WTC11 (cell line): ENCODE results near the gene SMPD1.

Source experiments
- ARID4B ChIP-seq: sonication (generic); formaldehyde crosslinking; IDR thresholded peaks from 2 replicates; pipeline ENCODE4 v1.8.0; 2023; ENCODE audit warnings: missing genetic modification reagents, mild to moderate bottlenecking, borderline replicate concordance
- CREM ChIP-seq: sonication (generic); formaldehyde crosslinking; IDR thresholded peaks from 2 replicates; pipeline ENCODE4 v1.8.1; 2022; ENCODE audit warnings: mild to moderate bottlenecking, missing genetic modification reagents, moderate library complexity
- CTCF ChIP-seq: fragments of 200-600 bp; IDR thresholded peaks from 2 replicates; pipeline ENCODE4 v1.8.0; 2022; ENCODE audit warnings: antibody characterized with exemption
- GABPB1 ChIP-seq: sonication (generic); formaldehyde crosslinking; IDR thresholded peaks from 2 replicates; pipeline ENCODE4 v1.8.1; 2023; ENCODE audit warnings: mild to moderate bottlenecking, missing genetic modification reagents
- MAX ChIP-seq: sonication (generic); formaldehyde crosslinking; IDR thresholded peaks from 2 replicates; pipeline ENCODE4 v1.8.0; 2022; ENCODE audit warnings: mild to moderate bottlenecking, missing genetic modification reagents
- NR2C2 ChIP-seq: sonication (generic); formaldehyde crosslinking; IDR thresholded peaks from 2 replicates; pipeline ENCODE4 v1.8.0; 2022; ENCODE audit warnings: mild to moderate bottlenecking, missing genetic modification reagents
- PREB ChIP-seq: sonication (generic); formaldehyde crosslinking; IDR thresholded peaks from 2 replicates; pipeline ENCODE4 v1.8.1; 2022; ENCODE audit warnings: mild to moderate bottlenecking, missing genetic modification reagents, moderate library complexity, borderline replicate concordance
- SMAD3 ChIP-seq: sonication (generic); formaldehyde crosslinking; IDR thresholded peaks from 2 replicates; pipeline ENCODE4 v1.8.0; 2022; ENCODE audit warnings: missing genetic modification reagents, mild to moderate bottlenecking, borderline replicate concordance
- USF1 ChIP-seq: sonication (generic); formaldehyde crosslinking; IDR thresholded peaks from 2 replicates; pipeline ENCODE4 v1.8.0; 2022; ENCODE audit warnings: mild to moderate bottlenecking, missing genetic modification reagents
- ZNF138 ChIP-seq: sonication (generic); formaldehyde crosslinking; conservative IDR thresholded peaks from 2 replicates; pipeline ENCODE4 v1.8.1; 2022; ENCODE audit warnings: mild to moderate bottlenecking, moderate library complexity, missing genetic modification reagents
- TF ChIP-seq, protein P1 (sequence below): sonication (generic); formaldehyde crosslinking; IDR thresholded peaks from 2 replicates; pipeline ENCODE4 v1.8.1; 2022; ENCODE audit warnings: low read depth, mild to moderate bottlenecking, moderate library complexity, missing genetic modification reagents, borderline replicate concordance
- TF ChIP-seq, protein P2 (sequence below): sonication (generic); formaldehyde crosslinking; IDR thresholded peaks from 2 replicates; pipeline ENCODE4 v1.8.1; 2023; ENCODE audit warnings: mild to moderate bottlenecking, missing genetic modification reagents, borderline replicate concordance

DNA sequence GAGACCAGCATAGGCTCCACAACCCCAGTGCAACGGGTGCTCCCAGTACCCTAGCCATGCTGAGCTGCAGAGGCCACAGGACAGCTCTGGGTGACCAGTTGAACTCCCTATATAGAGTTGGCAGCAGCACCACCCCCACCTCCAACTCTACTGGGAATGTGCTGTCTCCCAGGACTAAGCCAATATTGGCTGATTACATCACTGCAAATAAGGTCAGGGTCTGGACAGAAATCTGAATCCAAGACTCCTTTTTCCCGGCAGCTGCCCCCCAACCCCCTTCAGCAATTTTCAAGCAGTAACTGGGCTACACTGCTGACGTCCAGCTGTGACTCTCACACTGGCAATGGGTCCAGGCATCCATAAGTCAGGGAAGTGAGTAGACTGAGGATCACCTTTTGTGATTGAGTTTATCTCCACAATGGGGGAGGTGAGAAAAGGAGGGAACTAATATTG is 50.7 kb downstream of the SMPD1 start, which contains the start of gene HPX:
- peak; percentile 72 for TF ChIP-seq GABPB1 (CRISPR knock-in tag)
- TF ChIP-seq ZNF138: no peak
- no peak for TF ChIP-seq CTCF
- TF ChIP-seq, protein P1, sequence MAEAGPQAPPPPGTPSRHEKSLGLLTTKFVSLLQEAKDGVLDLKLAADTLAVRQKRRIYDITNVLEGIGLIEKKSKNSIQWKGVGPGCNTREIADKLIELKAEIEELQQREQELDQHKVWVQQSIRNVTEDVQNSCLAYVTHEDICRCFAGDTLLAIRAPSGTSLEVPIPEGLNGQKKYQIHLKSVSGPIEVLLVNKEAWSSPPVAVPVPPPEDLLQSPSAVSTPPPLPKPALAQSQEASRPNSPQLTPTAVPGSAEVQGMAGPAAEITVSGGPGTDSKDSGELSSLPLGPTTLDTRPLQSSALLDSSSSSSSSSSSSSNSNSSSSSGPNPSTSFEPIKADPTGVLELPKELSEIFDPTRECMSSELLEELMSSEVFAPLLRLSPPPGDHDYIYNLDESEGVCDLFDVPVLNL (CRISPR knock-in tag): no peak
- TF ChIP-seq PREB (CRISPR knock-in tag): no peak
- TF ChIP-seq CREM (CRISPR knock-in tag): no peak
- TF ChIP-seq MAX (CRISPR knock-in tag): no peak
- no peak for TF ChIP-seq ARID4B (CRISPR knock-in tag)
- TF ChIP-seq SMAD3 (CRISPR knock-in tag): no peak
- TF ChIP-seq, protein P2, sequence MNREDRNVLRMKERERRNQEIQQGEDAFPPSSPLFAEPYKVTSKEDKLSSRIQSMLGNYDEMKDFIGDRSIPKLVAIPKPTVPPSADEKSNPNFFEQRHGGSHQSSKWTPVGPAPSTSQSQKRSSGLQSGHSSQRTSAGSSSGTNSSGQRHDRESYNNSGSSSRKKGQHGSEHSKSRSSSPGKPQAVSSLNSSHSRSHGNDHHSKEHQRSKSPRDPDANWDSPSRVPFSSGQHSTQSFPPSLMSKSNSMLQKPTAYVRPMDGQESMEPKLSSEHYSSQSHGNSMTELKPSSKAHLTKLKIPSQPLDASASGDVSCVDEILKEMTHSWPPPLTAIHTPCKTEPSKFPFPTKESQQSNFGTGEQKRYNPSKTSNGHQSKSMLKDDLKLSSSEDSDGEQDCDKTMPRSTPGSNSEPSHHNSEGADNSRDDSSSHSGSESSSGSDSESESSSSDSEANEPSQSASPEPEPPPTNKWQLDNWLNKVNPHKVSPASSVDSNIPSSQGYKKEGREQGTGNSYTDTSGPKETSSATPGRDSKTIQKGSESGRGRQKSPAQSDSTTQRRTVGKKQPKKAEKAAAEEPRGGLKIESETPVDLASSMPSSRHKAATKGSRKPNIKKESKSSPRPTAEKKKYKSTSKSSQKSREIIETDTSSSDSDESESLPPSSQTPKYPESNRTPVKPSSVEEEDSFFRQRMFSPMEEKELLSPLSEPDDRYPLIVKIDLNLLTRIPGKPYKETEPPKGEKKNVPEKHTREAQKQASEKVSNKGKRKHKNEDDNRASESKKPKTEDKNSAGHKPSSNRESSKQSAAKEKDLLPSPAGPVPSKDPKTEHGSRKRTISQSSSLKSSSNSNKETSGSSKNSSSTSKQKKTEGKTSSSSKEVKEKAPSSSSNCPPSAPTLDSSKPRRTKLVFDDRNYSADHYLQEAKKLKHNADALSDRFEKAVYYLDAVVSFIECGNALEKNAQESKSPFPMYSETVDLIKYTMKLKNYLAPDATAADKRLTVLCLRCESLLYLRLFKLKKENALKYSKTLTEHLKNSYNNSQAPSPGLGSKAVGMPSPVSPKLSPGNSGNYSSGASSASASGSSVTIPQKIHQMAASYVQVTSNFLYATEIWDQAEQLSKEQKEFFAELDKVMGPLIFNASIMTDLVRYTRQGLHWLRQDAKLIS (CRISPR knock-in tag): no peak
- TF ChIP-seq USF1 (CRISPR knock-in tag): no peak
- TF ChIP-seq NR2C2 (CRISPR knock-in tag): no peak
